ENCODE measurements around the gene GTPBP4.
"Not testable (repeated sequence)": the region's sequence is repeated elsewhere in the genome, so short reads cannot be mapped to it uniquely, and the experiment has no call there.

The GTPBP4 gene

DNA sequence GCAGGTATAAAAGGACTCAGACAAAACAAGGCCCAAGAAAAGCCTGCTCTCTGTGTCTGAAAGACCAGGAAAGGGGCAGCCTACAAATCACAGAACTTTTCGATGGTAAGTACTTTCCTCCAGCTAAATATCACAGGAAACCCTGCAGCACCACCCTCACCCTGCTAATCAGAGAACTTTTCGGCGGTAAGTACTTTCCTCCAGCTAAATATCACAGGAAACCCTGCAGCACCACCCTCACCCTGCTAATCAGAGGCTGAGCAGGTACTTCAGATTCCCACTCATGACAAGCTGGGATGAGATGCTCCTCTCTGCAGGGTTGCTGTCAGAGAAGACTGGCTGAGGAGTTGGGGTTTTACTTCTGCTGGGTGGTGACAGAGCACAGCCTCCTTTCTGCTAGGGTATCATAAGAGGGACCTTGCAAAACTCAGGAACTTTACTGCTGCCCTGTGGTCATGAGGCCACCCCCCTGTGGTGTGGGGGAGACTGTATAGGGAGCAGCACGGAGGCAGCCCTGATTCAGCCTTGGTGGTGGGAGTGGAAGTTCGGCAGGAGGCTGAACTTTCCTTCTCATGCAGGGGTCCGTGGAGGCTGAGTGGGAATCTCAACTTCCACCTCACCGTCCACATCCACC lies 75.1 kb downstream of the GTPBP4 start:
- DNase-seq: no peak

DNA sequence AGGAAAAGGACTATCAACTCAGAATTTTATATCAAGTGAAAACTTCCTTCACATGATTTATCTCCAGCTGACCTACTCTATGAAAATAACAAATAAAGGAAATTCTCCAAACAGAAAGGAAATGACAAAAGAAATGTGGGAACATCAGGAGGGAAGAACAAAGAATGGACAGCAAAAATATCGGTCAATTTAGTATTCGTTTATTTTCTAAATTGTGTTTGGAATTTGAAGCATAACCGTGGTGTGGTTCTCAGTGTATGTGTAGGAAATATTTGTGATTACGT lies 76.7 kb downstream of the GTPBP4 start:
- no peak for DNase-seq

DNA sequence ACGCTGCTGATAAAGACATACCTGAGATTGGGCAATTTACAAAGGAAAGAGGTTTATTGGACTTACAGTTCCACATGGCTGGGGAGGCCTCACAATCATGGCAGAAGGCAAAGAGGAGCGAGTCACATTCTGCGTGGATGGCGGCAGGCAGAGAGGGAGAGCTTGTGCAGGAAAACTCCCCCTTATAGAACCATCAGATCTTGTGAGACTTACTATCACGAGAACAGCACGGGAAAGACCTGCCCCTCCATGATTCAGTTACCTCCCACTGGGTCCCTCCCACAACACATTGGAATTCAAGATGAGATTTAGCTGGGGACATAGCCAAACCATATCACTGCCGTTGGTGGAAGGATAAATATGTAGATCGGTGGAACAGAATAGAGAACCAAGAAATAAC lies 78.5 kb downstream of the GTPBP4 start:
- not testable (repeated sequence) for DNase-seq

DNA sequence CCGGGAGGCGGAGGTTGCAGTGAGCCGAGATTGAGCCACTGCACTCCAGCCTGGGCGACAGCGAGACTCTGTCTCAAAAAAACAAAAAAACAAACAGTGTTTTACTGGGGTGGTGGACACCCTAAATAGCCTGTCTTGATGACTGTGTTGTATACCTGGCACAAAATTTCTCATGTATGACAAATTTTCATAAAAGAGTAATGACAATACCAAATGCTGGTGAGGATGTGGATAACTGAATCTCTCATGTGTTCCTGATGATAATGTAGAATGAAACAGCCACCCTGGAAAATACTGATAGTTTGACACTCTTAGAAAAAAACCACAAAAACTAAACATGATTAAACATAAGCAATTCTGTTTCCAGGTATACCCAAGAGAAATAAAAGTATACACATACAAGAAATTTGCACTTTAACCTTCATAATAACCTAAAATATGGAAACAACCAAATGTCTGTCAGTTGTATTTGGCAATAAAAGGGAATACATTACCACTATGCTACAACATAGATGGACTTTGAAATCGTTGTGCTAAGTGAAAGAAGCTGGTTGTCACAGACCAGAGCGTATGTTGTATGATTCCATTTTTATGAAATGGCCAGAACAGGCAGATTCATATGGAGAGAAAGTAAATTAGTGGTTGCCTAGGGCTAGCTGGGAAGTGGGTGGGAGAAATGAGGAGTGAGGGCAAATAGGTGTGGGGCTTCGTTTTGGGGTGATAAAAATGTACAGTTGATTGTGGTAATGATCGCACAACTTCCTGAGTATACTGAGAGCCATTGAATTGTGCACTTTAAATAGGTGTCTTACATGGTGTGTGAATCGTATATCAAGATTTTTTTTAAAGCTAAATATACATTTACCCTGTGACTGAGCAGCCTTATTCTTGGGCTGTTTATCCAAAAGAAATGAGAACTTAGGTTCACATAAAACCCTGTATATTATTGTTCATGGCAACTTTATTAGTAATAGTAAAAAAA lies 80.4 kb downstream of the GTPBP4 start:
- no peak for DNase-seq
